Measurements from ENCODE around the gene RAE1.

Gene RAE1

DNA sequence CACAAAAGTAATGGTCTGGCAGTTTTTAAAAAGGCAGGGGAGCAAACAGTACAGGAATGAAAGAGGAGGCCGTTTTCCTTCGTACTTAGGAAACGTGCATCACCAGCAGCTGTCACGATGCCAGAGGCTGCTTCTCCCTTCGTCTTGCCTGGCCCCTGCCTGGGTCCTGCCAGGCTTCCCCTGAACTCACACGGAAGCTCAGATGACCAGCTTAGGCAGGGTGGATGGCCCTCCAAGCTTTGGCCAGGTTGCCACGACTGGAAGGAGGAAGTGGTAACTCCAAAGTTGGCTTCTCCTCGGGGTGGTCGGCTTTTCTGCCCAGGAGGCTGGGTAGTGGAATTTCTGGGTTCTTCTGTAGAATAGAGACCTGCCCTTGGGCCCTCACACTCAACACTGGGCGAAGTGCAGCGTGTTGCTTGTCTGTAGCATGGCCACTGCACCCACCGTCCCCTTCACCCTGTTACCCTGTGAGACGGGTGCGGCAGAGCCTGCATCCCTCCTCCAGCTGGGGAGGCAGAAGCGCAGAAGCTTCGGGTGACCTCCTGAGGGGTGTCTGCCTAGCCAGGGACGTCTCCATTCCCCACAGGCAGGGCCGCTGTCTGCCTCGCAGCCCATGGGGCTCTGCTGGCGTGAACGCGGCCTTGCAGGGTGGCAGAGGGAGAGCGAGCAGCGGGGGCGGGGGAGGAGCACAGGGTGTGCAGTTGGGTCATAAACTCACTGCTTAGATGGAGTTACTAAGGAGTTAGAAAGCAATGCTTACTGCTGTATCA lies 21.7 kb downstream of the RAE1 start:
- DNase-seq = no peak

GRCh38 chr20:57374343-57374930 lies 23.4 kb downstream of the RAE1 start:
- no peak for DNase-seq

DNA sequence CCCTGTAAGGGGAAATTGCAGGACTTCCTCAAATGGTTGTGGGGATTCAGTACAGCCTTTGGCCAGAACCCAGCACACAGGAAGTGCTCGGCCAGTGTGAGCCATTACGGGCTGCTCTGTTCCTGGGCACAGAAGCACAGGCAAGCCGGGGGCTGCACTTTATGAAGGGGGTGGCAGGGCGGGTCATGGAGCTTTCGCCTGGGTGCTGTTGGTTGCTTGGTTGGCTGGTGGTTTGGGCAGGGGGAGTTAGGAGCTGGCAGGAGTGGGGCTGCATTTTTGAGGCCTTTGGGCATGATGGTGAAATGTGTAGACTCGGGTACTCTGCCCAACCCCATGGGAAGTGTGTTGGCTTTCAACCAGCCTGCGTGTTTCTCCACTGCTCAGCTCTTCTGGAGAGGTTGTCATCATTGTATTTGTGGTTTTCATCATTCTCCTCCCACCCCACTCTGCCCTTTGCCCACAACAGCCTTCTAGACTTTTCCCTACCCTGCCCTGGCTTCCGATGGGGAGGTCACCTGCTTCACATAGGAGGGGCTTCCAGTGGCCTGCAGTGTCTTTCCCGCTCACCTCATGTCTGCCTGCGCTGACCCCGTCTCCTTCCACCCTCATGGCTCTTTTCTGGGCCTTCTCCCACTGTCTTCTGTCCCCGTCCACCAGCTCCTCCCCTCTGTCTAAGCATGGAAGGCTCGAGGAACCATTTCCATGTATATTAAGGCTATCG lies 24.0 kb downstream of the RAE1 start:
- DNase-seq = no peak

DNA sequence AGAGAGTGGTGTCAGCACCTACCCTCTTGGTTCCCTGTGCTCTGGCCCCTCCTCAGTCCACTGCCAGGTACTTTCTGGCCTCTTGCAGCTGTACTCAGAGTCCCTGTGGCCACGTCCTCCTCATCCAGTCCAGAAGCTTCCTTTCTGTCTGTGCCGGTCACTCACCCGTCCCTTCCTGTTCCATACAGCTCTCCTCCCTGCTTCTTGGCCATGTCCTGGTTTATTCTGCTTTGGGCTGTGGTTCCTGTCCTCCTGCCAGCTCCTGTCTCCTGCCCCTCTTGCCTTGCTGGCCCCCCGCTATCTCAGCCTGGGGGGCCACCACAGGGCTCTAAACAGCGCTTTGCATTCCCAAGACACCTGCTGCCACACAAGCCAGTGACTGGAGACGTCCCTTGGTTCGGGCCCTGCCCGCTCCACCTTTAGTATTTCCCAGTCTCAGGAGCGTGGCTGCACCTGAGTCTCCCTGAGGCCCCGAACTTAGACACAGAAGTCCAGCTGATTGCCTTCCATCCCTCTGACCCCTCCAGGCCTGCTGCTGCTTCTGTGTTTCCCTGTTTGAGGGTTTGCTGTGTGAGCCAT lies 24.7 kb downstream of the RAE1 start:
- no peak for DNase-seq

- no peak for DNase-seq
These were observed 26.3 kb downstream of the RAE1 start for GRCh38 chr20:57377350-57377749.

- no peak for DNase-seq
These were observed 27.1 kb downstream of the RAE1 start for GRCh38 chr20:57378107-57378506.

- no peak for DNase-seq
These were observed 27.7 kb downstream of the RAE1 start for GRCh38 chr20:57378646-57379262.

DNA sequence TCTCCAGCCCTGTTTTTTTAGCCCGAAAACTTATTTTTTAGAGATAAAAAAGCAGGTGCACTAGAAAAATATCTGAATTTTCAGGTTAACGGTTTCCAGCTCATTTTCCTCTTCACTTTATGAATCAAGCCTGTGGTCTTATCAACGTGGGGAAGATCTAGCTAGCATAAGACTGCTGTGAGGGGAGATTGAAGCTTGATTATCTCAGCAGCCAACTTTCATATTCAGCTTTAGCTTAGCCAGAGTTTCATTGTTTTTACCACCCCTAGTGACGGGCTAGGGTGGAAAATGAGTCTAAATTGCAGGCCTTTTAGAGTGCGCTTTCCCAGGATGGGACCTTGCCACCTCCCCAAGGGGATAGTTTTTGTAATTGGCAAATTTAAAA lies 28.2 kb downstream of the RAE1 start:
- no peak for DNase-seq

- DNase-seq = no peak
These were observed 29.2 kb downstream of the RAE1 start for GRCh38 chr20:57380081-57380750.

DNA sequence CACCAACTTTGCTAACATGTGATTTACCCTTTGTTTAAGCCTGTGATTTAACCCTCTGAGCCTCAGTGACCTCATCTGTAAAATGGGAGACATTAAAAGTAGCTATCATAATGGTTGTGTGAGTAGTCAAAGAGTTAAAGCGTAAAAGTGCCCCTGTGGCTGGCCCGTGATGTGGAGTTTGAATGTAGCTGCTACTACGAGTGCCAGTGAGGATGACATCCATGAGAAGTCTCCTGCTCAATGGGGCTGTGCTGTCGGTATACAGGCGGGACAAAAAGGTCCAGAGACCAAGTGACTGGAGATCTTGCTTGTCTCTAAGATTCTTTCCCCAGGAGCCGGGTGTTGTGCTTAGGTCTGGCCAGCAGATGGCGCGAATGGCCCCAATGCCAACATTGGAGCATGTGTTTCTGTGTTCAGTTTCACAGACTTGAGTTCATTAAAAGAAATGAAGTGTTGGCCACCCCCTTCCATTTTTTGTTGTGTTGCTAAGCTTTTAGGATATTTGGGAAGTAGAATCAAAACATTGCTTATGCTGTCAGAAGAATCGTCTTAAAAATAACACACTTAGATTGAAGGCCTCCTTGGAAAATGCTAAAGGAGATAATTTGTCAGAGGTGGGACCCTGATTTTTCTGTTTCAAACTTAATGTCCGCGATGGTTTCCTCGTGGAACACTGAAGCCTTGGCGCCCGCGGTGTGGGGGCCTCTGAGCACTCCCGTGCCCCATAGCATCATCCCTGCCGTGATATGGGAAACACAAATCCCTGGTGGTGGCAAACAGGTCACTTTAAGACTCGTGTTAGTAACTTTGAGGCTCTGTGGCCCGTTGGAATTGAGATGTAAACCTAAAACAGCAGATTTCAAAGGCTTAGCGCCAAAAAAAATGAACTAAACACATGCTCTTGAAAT lies 30.8 kb downstream of the RAE1 start:
- DNase-seq = peak; percentile 87

GRCh38 chr20:57382516-57382915 lies 31.5 kb downstream of the RAE1 start:
- no peak for DNase-seq

DNA sequence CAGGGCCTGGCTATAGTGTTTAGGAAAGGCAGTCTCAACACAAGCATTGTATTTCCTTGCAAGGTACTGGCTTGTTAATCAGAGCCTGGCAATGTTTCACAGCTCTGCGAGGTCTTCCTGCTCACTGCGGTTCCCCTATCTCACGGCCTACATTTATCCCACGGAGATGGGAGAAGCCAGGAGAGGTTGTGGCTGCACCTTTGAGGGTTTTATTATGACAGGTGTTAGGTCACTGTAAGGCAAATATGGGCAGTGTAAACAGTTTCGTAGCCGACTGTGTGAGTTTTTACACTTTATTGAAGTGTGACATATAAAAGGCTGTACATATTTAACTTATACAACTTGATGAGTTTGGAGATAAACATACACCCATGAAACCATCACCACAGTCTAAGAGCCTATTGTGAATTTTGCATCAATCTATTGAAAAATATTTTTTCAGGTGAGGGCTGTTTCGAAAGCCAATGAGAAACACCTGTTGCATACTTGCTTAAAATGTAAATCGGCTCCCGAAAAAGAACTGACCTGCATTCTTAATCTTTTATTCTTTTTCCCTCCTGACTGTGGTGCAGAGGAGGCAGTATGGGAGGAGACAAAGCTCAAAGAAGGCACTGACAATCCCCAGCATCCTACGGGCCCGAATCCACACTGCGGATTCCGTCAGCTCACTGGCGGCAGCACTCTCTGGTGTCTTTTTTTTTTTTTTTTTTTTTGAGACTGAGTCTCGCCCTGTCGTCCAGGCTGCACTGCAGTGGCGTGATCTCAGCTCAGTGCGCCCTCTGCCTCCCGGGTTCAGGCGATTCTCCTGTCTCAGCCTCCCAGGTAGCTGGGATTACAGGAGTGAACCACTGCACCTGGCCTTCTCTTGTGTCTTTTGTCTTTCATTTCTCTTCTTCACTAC lies 32.6 kb downstream of the RAE1 start:
- DNase-seq = no peak

DNA sequence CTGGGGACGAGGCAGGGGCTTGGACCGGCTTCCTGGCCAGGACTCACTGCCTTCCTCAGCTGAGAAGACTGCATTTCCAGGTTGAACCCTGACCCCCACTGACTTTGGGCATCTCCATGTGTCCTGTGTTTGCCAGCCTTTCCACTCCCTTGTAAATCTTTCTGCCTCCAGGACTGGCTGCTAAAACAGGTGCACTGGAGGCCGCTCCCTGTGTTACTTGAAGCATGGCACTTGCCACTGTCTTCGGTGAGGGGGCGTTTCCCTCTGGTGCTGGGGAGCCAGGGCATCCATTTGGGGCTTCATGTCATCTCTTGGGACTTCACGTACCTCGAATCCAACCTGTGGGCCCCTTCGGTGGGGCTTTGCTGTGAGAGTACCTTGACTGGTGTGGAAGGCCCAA lies 33.4 kb downstream of the RAE1 start:
- no peak for DNase-seq

DNA sequence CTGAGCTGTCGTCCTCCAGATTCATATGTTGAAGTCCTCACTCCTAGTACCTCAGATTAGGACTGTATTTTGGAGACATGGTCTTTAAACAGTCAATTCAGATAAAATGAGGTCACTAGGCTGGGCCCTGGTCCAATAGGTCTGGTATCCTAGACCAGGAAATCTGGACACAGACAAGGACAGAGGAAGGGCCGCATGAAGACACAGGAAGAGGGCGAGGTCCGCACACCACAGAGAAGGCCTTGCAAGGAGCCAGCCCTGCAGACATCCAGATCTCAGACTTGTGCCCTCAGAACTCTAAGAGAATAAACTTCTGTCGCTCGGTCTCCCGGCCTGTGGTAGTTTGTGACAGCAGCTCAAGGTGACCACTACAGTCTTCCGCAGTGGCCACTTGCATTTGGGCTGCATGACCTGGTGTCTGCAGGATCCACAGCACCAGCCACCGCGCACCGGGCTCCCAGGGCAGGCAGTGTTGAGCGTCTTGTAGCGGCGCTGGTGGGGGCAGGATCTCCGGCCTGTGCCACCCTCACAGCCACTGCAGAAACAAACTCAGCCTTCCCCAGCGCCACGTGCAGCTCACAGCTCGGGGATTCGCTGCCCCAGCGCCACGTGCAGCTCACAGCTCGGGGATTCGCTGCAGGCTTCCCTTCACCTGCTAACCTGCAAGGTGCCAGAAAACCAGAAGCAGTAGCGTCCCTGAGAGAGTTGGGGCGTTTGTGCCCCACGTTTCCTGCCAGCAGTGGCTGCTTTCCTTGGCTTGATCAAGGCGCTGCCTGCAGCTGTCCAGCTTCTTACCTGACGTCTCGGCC lies 34.1 kb downstream of the RAE1 start:
- no peak for DNase-seq

- DNase-seq = no peak
These were observed 34.9 kb downstream of the RAE1 start for GRCh38 chr20:57385940-57386339.

GRCh38 chr20:57386762-57387161 lies 35.7 kb downstream of the RAE1 start:
- no peak for DNase-seq

DNA sequence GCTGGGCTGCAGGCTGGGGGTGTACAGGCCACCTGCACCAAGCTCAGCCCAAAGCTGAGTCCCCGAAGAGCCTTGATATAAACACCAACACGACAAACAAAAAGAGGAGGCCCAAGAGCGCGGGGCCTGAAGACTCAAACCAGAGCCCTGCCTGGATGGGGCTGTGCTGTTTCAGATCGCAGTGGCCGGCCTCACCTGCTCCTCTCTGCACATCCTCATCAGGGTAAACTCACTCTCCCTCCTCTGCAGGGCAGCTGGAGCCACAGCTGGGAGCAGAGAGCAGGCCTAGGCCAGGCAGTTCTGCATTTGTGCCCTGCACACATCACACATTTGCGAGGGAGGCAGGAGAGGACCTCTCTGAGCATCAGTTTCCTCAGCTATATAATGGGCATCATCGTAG lies 36.4 kb downstream of the RAE1 start:
- no peak for DNase-seq

DNA sequence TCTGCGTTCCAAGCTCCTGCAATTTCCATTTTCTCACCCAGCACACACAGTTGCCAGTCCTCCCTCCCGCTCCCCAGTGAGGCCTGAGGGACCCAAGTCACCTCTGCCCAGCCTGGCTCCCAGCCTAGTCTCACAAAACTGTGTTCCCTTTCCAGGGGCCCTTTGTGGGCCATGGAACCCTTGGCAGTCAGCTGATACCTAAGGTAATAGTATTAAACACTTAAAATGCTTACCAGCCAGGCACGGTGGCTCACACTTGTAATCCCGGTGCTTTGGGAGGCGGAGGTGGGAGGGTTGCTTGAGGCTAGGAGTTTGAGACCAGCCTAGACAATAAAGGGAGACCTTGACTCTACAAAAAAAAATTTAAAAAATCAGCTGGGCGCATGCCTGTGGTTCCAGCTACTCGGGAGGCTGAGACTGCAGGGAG lies 36.9 kb downstream of the RAE1 start:
- no peak for DNase-seq

GRCh38 chr20:57388953-57389694 lies 38.1 kb downstream of the RAE1 start:
- peak; percentile 82 for DNase-seq

All from femur (tissue), 1 donor.